ENCODE results near the gene PIP4K2B.

The PIP4K2B gene

DNA sequence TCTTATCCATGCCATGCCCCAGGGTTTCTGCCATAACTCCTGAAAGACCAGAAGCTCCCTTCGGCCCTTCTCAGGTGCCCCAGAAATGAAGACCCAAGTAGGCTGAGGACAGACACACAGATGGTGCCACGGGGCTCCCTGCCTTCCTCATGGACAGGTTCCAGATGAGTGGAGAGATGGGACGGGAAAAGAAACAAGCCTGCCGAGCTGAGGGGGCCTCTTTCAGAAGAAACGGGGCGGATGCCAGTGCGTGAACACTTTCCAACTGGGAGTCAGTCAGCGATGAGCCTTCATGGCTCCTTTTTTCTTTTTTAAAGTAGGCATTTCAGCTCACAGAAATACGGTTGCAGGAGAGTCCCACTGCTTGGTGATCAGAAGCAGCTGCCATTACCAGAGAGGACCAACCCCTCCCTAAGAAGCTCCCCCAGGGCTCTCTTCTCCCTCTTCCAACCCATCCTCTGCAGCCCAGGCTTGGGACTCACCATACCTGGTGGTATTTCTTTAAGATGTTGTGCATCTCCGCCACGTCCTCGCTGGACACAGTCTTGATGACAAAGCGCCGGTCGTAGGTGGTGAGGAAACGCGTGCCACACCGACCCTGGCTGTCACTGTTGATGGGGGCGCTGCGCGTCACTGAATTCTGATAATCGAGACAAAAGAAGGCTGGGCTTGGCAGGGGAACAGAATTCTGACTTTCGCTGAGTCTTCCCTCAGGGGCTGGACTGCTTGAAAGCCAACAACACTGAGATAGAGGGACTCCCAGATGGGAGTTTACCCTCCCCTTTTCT, 19.2 kb downstream of the PIP4K2B start:
- DNase-seq (ENCODE audit: low read depth in 2 of 2): no peak

DNA sequence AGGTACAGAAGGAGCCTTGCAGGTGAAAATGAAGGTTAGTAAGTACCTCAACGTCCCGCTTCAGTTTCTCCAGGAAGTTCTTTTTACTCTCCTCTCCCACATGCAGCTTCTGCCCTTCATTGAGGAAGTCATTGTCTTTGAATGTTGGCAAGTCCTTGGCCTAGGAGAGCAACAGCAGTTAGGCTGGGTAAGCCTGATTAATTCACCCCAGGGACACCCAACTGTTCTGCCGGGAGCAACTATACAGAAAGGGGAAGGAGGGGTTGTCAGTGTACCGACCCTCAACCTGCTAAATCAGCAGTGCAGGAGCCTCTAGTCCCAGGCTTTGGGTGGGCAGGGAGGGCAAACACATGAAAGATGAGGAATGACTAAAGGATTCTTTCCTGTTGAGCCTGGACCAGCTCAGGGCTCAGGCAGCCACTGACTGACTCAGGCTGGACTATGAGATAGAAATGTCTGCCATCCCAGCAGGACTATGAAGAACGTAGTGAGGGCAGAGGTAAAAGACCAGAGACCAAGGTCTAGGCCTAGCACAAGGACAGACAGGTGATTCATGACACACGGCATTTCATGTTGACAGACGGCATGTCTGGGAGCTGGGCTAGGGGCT, 21.6 kb downstream of the PIP4K2B start:
- DNase-seq (ENCODE audit: low read depth in 2 of 2): no peak

DNA sequence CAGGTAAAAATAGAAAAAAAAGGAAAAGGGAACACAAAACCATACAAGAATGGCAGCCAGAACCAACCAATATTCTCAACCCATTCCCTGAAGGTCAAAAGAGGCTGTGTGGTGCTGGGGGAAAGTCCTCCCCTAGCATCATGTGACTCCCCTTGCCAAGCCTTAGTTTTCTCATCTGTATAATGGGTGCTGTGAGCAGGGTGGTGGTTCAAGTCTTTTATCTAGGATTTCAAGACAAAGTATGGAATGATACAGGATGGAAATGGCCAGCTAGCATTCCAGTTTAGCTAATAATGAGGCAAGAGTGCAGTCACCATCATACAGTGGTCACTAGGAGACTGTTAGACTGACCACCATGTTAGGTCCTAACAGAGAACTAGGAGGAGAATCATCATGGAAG, 26.1 kb downstream of the PIP4K2B start:
- no peak for DNase-seq (ENCODE audit: low read depth in 2 of 2)

DNA sequence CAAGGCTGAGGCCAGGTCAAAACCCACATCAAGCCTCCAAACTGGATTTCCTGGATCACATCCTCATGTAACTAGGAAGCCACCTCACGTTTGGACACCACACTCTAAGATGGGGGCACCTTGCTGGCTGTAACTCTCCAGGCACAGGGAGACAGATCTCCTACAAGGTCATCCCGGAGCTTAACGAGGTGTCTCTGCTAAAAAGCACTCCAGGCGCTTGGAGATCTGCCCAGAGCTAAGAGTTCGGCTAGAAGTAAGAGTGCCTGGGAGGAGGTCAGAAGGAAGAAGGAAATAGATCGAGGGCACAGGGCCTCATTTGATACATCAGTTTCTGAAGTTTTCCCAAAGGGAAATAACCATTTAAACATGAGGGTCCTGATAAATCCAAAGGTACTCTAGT, 30.9 kb downstream of the PIP4K2B start:
- no peak for DNase-seq (ENCODE audit: low read depth in 2 of 2)

DNA sequence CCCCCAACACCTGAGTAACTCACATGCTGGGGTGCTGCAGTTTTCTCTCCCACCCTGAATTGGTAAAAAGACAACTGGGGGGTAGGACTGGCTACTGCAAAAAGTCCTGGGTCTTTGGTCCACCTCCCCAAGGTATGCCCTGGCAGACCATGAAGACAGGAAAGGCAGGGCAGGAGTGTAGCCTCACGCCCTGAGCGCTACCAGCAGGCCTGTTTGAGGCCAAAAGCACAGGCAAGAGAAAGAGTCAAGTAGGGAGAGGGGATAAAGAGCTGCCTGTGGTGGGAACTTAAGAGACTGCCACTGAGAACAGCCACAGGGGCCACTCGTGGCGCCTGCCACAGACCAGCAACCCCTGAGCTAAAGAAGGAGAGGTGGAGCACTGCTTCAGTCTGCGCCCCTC, 33.0 kb downstream of the PIP4K2B start:
- DNase-seq (ENCODE audit: low read depth in 2 of 2): no peak

DNA sequence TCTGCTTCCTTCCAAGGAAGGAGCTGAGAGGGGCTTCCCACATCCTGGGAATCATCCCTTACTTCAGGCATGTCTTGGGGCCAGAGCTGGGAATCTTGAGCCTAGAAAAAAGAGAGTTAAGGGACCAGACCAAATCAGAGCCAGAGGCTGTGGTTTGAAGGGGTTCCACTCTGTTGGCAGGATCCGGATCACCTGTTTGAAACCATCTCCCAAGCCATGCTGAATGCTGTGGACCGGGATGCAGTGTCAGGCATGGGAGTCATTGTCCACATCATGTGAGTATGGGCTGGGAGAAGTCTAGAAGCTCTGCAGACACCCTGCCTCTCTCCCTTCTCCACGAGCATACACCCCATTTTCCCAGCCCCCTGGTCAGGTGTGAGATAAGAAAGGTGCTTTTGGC, 37.1 kb downstream of the PIP4K2B start:
- DNase-seq (ENCODE audit: low read depth in 2 of 2): no peak

DNA sequence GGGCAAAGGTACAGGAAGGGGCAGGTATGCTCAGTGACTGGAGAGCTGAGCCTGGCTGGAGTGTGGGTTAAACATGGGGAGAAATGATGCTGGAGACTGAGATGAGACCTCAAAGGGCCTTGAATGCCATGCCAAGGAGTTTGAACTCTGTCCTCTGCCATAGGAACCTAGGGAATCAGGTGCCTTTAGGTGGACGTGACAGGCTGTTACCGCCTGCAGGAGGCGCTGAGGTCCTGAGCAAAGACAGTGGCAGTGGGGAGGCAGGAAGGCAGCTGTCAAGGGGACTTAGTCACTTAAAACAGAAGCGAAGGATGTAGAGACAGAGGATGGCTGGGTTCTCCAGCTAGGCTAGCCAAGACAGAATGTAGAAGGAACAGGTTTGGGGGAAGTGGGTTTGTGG, 37.7 kb downstream of the PIP4K2B start:
- no peak for DNase-seq (ENCODE audit: low read depth in 2 of 2)

DNA sequence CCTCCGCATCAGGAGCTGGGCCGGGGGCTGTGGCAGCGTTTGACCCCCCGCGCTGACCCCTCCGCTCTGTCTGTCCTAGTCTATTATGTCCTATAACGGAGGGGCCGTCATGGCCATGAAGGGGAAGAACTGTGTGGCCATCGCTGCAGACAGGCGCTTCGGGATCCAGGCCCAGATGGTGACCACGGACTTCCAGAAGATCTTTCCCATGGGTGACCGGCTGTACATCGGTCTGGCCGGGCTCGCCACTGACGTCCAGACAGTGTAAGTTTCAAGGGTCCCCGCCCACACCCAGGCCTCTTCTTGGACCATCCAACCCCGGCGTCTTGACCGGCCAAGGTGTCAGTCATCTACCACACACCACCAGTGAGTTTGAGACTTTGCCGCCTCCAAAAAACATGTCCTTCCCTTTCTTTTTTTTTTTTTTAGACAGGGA, 46.3 kb downstream of the PIP4K2B start:
- DNase-seq (ENCODE audit: low read depth in 2 of 2): no peak

DNA sequence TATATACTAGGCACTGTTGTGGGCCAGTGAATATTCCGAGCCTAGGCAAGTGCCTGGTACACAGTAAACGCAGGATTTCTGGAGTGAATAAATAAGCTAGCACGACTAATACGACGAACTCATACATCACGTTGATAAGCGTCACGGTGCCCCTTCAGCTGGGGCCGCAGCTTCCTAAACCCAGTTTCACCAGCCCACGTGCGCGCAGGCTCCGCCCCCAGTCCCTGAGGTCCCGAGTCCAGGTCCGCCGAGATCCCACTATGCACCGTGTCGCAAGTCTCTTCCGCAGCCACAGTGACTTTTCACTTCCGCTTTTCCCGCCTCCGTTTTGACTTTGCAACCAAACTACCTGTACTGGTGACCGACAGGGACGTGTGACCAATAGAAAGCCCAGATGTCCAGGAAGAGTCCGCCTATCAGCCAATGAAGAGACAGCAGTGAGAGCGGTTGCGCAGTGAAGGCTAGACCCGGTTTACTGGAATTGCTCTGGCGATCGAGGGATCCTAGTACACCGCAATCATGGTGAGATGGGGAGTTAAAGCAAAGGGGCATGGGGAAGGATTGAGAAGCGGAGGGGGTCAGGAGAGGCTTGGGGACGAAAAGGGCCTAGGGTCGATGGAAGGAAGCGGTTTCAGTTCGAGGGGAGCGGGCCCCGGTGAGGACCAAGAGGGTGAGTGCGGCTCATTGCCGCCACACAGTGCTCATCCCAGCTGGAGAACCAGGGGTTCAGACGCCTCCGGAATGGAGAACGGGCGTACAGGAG, 46.9 kb downstream of the PIP4K2B start, which contains the start of gene PSMB3:
TSS of gene PSMB3 (plus strand) at position 434 of the 763 bp plus-strand sequence. CDS start at position 520, 86 bp downstream.
- DNase-seq (ENCODE audit: low read depth in 2 of 2): peak; percentile 95 to 96

DNA sequence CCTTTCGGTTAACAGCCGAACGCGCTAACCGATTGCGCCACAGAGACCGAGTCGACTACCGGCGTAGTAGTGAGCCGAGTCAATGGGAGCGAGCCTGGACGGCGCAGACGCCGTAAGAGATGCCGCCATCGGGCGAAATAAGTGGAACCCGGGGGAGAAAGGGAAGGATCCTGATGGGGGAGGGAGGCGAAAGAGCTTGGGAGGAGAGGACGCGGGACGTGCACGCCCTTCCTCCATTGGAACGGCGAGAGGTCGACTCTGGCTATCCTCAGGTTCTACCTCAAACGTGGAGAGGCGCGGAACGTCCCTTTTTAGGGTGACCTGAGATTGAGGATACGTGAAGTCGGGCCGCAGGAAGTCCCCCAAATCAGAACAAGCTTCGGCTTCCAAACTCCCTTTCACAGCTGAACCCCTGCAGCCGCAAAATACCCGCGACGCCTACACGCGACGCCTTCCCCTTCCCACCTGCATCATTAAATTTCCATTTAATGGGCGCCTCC, 47.5 kb downstream of the PIP4K2B start:
- DNase-seq (ENCODE audit: low read depth in 2 of 2): peak; percentile 80 to 84

DNA sequence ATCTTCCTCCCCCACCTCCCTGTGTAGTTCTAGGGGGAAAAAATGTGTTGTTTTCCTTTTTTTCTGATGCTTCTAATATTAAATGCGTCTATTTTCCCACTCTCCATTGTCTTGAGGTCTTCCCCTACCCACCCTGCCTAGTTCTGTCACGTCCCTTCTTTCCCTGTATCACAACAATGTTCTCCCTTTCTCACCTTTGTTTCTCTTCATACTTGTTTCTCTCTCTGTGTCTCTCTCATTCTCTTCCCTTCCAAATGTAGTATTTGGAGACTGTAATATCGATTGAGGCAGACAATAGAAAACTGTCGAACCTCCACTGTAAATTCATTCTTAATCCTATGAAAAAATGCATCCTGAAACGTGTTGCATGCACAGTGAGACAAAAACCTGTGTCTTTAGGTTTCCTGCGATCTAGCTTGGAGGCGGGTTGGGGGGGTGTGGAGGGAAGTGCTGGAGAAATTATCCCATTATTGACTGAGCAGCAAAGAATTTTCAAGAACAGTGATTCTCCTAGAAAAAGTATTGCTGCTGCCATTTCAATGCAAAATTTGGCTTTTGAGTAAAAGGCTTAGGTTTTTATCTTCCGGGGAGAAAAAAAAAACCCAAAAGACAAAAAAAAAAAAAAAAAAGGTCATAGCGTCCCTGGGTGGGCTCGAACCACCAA, 48.1 kb downstream of the PIP4K2B start:
- no peak for DNase-seq (ENCODE audit: low read depth in 2 of 2)

DNA sequence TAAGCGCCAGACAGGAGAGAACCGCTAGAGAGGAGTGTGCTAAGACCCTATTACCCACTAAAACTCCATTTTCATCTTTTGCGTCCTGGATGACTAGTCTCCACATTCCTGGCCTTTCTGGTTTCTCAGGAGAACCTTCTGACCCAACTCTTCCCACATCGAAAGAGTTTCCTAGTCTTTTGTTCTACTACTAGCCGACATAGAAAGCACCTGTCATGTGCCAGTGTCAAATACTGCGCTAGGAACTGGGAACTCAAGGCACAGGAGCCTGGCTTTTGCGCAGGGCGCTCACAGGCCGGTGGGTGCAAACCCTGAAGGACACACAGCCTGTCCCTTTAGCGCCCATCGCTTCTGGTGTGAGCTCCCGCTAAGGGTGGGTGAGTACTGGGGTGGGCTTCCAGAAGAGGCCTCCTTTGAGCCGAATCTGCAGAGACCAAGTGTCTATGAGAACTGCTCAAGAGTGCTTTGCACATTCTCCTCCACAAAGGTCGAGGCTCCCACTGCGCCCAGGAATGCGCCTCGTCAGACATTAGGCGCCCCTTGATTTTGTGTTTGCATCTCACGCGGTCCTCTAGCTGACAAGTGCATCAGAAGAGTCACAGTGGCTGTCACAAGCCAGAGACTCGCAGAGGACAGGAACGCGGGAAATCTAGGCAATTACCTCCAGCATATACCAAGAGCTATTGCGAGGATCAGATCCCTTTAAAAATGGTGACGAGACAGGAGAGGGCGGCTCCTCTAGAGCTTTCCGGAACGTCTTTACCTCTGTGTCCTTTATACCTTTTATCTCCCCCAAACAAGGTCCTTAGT, 48.8 kb downstream of the PIP4K2B start:
- no peak for DNase-seq (ENCODE audit: low read depth in 2 of 2)

DNA sequence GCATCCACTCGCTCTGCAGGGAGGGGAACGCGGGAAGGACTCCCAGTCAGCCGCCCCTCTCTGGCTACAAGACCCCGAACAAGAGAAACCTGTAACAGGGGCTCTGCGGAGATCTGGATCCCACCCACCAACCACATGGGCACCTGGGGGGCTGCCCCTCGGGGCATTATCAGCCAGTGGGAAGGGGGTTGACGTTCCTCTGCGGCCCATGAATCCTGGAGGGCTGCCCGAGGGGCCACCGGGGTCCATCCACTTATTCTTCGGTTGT, 49.4 kb downstream of the PIP4K2B start:
- DNase-seq (ENCODE audit: low read depth in 2 of 2): no peak

DNA sequence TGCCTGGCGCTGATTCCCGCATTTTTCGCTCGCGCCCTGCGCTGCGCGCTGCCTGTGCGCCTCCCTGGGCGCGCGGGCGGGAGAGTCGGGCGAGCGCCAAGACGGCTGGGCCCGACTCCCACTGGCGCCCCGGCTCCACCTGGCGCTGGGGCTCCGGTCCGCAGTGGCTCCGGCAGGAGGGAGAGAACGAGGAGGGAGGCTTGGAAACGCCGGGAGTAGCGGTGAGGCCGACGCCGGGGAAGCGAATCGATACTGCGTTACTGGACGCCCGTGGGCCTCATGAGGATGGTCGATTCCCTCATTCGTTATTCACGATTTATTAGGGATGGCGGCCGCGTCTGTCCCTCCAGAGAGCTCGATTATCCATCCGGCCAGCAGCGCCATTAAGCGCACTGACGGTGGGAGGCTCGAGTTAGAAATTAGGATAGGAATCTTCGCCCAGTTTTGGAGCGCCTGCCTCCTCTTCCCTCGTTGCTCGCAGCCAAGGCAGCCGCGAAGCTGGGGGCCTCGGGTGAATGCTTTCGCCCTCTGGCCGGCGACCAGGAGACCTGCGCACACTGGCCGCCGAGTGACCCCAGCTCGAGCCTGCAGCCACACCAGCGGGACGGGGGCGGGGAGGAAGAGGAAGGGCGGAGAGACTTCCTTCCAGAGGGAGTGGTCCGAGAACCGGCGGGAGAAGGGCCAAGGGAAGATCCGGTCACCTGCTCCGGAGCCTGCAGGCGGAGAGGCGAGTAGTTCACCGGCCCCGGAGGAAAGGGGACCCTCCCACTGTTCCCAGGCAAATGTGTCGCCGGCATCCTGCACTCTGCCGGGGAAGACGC, 49.9 kb downstream of the PIP4K2B start:
- DNase-seq (ENCODE audit: low read depth in 2 of 2): no peak

DNA sequence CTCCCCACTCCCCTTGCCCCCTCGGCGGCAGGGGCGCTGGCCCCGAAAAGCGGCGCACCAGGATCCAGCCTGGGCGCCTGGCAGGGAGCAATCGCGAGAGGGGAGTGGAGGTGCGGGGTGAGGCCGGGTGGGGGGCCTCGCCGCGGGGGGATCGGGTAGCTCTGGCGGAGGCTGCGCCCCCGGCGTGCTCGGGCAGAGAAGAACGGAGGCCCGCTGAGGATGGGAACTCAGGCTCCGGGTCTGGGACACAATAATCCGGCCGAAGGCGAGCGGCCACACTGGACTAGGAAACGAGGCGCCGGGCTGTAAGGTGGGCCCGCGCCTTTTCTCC, 50.5 kb downstream of the PIP4K2B start:
- DNase-seq (ENCODE audit: low read depth in 2 of 2): no peak

DNA sequence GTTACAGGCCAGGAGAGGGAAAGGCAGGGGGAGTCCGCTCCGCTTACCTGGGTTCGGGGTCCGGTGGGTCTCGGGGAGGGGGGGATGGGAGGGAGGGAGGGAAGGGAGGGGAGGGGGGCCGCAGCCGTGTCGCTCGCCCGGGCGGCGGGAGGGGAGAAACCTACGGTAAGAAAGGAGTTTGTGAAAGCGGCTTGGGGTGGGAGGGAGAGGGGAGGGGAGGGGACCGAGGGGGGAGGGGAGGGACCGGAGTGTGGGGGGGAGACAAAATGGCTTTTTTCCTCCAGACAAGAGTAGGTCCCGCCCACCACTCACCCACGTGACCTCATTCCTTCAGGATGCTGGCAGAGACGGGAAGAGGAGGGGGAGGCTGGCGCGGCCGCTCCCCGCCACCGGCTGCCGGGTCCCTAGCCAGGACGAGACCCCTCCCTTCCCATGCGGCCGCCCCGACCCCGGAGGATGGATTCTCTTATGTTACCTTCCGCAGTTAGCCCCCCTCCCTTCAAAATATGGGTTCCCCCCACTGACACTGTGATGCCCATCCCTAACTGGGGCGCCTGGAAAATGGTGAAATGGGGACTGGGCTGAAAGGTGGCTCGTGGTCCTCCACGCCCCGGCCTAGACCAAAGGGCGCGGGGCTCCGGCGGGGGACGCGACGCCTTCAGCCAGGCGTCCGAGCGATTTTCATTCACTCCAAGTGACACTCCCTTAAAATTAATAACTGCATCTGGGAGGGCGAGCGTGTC, 51.0 kb downstream of the PIP4K2B start, which contains the start of gene PCGF2:
TSS of gene PCGF2 (minus strand) at position 188 of the 743 bp plus-strand sequence. CDS start 7,934 bp downstream, outside the sequence.
- DNase-seq (ENCODE audit: low read depth in 2 of 2): no peak

DNA sequence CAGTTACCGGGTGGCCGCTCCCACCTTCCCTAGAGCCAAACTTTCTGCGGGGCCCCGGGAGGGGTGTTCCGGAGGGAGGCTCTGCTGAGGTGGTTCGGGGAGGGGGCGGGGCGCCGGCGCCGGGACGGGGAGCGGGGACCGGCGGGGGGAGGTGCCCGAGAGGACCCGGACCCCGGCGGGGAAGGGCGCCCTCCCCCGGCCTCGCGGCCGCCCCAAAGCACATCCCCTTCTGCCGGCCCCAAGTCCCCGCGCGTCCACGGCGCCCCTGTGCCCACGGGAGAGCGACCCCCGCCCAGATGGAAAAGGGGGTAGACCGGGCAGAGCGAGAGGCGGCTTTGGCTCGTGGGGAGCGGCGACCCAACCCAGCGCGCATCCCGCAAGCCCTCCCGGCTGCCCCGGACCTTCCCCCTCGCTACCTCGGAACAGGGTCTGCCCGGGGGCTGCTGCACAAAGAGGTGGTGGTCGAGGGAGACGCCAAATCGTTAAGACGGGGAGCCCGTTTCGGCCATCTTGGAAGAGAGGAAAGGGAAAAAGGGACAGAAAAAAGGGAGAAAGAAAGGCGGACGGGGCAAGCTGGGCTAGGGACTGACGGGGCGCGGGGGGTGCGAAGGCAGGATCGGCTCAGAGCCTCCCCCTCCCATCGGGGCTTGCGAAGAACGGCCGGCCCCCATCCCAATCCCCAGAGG, 51.8 kb downstream of the PIP4K2B start:
- no peak for DNase-seq (ENCODE audit: low read depth in 2 of 2)

DNA sequence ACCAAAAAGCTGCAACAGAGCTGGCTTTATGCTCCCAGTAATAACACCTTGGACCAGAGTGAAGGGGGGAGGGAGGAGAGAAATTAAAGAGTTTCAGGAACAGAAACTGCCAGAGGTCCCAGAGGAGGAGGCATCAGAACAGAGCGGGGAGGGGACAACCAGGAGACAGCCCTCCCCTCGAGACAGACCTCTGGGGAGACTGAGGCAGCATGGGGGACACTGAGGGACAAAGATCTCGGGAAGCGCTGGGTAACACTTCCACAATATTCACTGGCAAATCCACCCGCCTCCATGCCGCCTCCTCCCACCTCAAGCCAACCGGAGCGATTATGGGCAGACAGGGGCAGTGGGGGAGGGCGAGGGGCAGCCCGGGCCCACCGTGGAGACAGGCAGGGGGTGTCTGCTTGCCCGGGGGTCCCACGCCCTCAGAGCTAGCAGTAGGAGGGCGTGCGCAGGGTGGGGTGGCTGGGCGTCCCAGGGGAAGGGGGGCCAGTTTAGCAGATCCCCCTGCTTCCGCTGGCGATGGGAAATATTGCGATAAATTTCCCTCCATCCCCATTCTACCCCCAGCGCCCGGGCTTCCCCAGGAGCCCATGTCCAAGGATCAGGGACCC, 52.4 kb downstream of the PIP4K2B start:
- DNase-seq (ENCODE audit: low read depth in 2 of 2): no peak

Data from activated CD4-positive, alpha-beta T cell treated with anti-CD3 and anti-CD28 coated beads for 24 hours (primary cell).